HepG2 (cell line): ENCODE results near the gene RPS6KB1. TPM values are rescaled to one million over a fixed set of nuclear protein-coding genes. Genes with fewer than 3 reads are reported as not detected.

Experiments used
- ATAC-seq: fragments of 200-7000 bp; cut with Tn5 transposase; 3 replicates; pipeline ENCODE4 v1.9.1; 2020; ENCODE audit warnings: mild to moderate bottlenecking, moderate library complexity
- BruUV-seq: library from RNA; stranded (reverse); fragments of 400-500 nt; replicated peaks from 2 replicates; lab custom pipeline; 2021; lab: Mats Ljungman, UMichigan
- CTCF ChIA-PET: fragments of 300-600 bp; formaldehyde crosslinking; extraction: SDS; loops from one replicate; lab custom pipeline; 2021; ENCODE audit warnings: low total read pairs, inconsistent platforms, low intra/inter-chr PET ratio; lab: Yijun Ruan, JAX
- POLR2A ChIA-PET: fragments of 350-600 bp; sonication (Branson Sonifier 250); formaldehyde crosslinking; loops from one replicate; lab custom pipeline; 2020; ENCODE audit warnings: antibody characterized with exemption, inconsistent platforms; lab: Yijun Ruan, JAX
- DNase-seq: peaks from one replicate; pipeline ENCODE4 v3.0.0-alpha.2; 2015; ENCODE audit warnings: low spot score
- FAIRE-seq: peaks from 3 replicates; lab custom pipeline; 2011; peaks lifted over from hg19 to GRCh38; lab: Jason Lieb, UNC
- H2AFZ ChIP-seq: one replicate; pipeline ENCODE4 v1.6.1; 2011; ENCODE audit warnings: low read length, inconsistent platforms
- H3K27ac ChIP-seq: fragments of 300-600 bp; 3 replicates; pipeline ENCODE4 v1.8.0; 2011; ENCODE audit warnings: mixed run types, mild to moderate bottlenecking, mixed read lengths, low read length, inconsistent platforms; ENCODE audit not compliant: insufficient read depth; ENCODE audit errors: extremely low read length
- H3K27me3 ChIP-seq, 2 experiments: fragments of 200-600 bp in 1 of 2; 2 replicates in 1 of 2; 3 replicates in 1 of 2; pipeline versions ENCODE4 v1.6.0 to v1.8.0; 2011; ENCODE audit warnings: low read length in 2 of 2, mild to moderate bottlenecking in 2 of 2, moderate library complexity in 2 of 2, inconsistent platforms in 1 of 2; ENCODE audit not compliant: insufficient read depth in 2 of 2, control insufficient read depth in 1 of 2
- H3K36me3 ChIP-seq, 2 experiments: fragments of 200-600 bp in 1 of 2; replicated peaks in 1 of 2; 2 replicates in 1 of 2; 3 replicates in 1 of 2; pipeline versions ENCODE4 v1.5.1 to v1.8.0; 2011; ENCODE audit warnings: low read length in 2 of 2, inconsistent platforms in 1 of 2; ENCODE audit not compliant: insufficient read depth in 2 of 2, control insufficient read depth in 1 of 2
- H3K4me1 ChIP-seq: 2 replicates; pipeline ENCODE4 v1.5.1; 2012; ENCODE audit warnings: low read length, inconsistent platforms; ENCODE audit not compliant: insufficient read depth
- H3K4me2 ChIP-seq: 2 replicates; pipeline ENCODE4 v1.6.0; 2011; ENCODE audit warnings: low read depth, low read length, inconsistent platforms
- H3K4me3 ChIP-seq, 3 experiments: fragments of 200-600 bp in 1 of 3; sonication (generic), shearing (Covaris generic) in 1 of 3; replicated peaks in 1 of 3; 2 replicates each; pipeline ENCODE4 v1.5.1; 2011 to 2016; ENCODE audit warnings: low read length in 3 of 3, inconsistent platforms in 2 of 3, low read depth in 2 of 3, mild to moderate bottlenecking in 2 of 3, control low read depth in 1 of 3, mixed read lengths in 1 of 3; ENCODE audit not compliant: insufficient read depth in 1 of 3
- H3K79me2 ChIP-seq: one replicate; pipeline ENCODE4 v1.6.1; 2011; ENCODE audit warnings: low read length, inconsistent platforms; ENCODE audit not compliant: insufficient read depth
- H3K9ac ChIP-seq: 2 replicates; pipeline ENCODE4 v1.6.0; 2011; ENCODE audit warnings: mild to moderate bottlenecking, low read depth, low read length, inconsistent platforms; ENCODE audit not compliant: insufficient read depth
- H3K9me3 ChIP-seq: 2 replicates; pipeline ENCODE4 v1.5.1; 2012; ENCODE audit warnings: mild to moderate bottlenecking, low read length
- H4K20me1 ChIP-seq: 2 replicates; pipeline ENCODE4 v1.6.0; 2011; ENCODE audit warnings: inconsistent platforms, mild to moderate bottlenecking, low read length, moderate library complexity; ENCODE audit not compliant: insufficient read depth
- AHR ChIP-seq: IDR thresholded peaks from 2 replicates; pipeline ENCODE4 v1.6.1; 2018; ENCODE audit warnings: missing genetic modification reagents, missing compliant biosample characterization
- GATAD1 ChIP-seq: IDR thresholded peaks from 2 replicates; pipeline ENCODE4 v1.6.1; 2016; ENCODE audit warnings: missing genetic modification reagents, missing compliant biosample characterization
- HCFC1 ChIP-seq: fragments of 150-350 bp; IDR thresholded peaks from 2 replicates; pipeline ENCODE4 v1.6.1; 2014; ENCODE audit warnings: low read depth, low read length
- HIVEP1 ChIP-seq: sonication (generic); formaldehyde crosslinking; IDR thresholded peaks from 2 replicates; pipeline ENCODE4 v1.4.0; 2020; ENCODE audit warnings: mild to moderate bottlenecking, missing genetic modification reagents
- MBD4 ChIP-seq: IDR thresholded peaks from 2 replicates; pipeline ENCODE4 v1.6.1; 2012; ENCODE audit warnings: low read length, inconsistent platforms, borderline replicate concordance
- NBN ChIP-seq: fragments of 450-650 bp; conservative IDR thresholded peaks from 2 replicates; pipeline ENCODE4 v1.6.1; 2017
- PITX1 ChIP-seq: sonication (generic); formaldehyde crosslinking; IDR thresholded peaks from 2 replicates; pipeline ENCODE4 v1.5.1; 2020; ENCODE audit warnings: mild to moderate bottlenecking, missing genetic modification reagents
- SNAI1 ChIP-seq: sonication (generic); formaldehyde crosslinking; IDR thresholded peaks from 2 replicates; pipeline ENCODE4 v1.5.0; 2020; ENCODE audit warnings: mild to moderate bottlenecking, missing genetic modification reagents, borderline replicate concordance
- ZBTB43 ChIP-seq: sonication (generic); formaldehyde crosslinking; conservative IDR thresholded peaks from 2 replicates; pipeline ENCODE4 v1.4.0; 2020; ENCODE audit warnings: missing genetic modification reagents
- ZKSCAN5 ChIP-seq: sonication (generic); formaldehyde crosslinking; IDR thresholded peaks from 2 replicates; pipeline ENCODE4 v1.5.1; 2020; ENCODE audit warnings: mild to moderate bottlenecking, missing genetic modification reagents
- ZNF121 ChIP-seq: sonication (generic); formaldehyde crosslinking; IDR thresholded peaks from 2 replicates; pipeline ENCODE4 v1.5.0; 2020; ENCODE audit warnings: mild to moderate bottlenecking, missing genetic modification reagents
- ZNF557 ChIP-seq: sonication (generic); formaldehyde crosslinking; IDR thresholded peaks from 2 replicates; pipeline ENCODE4 v1.4.0; 2020; ENCODE audit warnings: missing genetic modification reagents
- ZNF644 ChIP-seq: IDR thresholded peaks from 2 replicates; pipeline ENCODE4 v1.6.1; 2016; ENCODE audit warnings: low read depth
- ZNF816 ChIP-seq: sonication (generic); formaldehyde crosslinking; IDR thresholded peaks from 2 replicates; pipeline ENCODE4 v1.8.0; 2022; ENCODE audit warnings: missing genetic modification reagents, mild to moderate bottlenecking, borderline replicate concordance
- WGBS: methylation state at CpG from one replicate; pipeline ENCODE4 v1.1.6; 2017; ENCODE audit warnings: low lambda C conversion rate; 5-methylcytosine and 5-hydroxymethylcytosine counted together
- in situ Hi-C: cut with HindIII; loops from 2 replicates; pipeline ENCODE4 v1.10.0; 2017; ENCODE audit warnings: low pct_unique_long_range_greater_than_20kb; ENCODE audit not compliant: extremely low pct_ligation_motif_present
- intact Hi-C: fragments of 100-400 bp; cut with micrococcal nuclease; formaldehyde crosslinking; loops from one replicate; pipeline ENCODE4 v1.10.0; 2022; ENCODE audit not compliant: unreplicated experiment
- polyA plus RNA-seq, 8 experiments: library from polyadenylated mRNA; depleted of rRNA in 3 of 8; stranded (reverse) in 7 of 8; unstranded in 1 of 8; fragments of >200 nt; fragmentation: Illumina TruSeq in 4 of 8; extraction: Trizol in 4 of 8; gene quantifications; 2 replicates each; pipeline versions ENCODE4 v1.2.1 to v1.2.3, GENCODE V29; 2011 to 2016; ENCODE audit warnings: low read depth in 4 of 8, missing spikeins in 1 of 8, mixed read lengths in 1 of 8; ENCODE audit not compliant: insufficient read depth in 1 of 8
- total RNA-seq, 5 experiments: library from RNA; depleted of rRNA; stranded (reverse); fragments of >200 nt; fragmentation: Illumina TruSeq; extraction: Trizol; gene quantifications; 2 replicates each; pipeline ENCODE4 v1.2.3, GENCODE V29; 2016; ENCODE audit warnings: low read depth in 1 of 5
- TF ChIP-seq, protein P1 (sequence below): sonication (generic); formaldehyde crosslinking; IDR thresholded peaks from 2 replicates; pipeline ENCODE4 v1.5.0; 2020; ENCODE audit warnings: mild to moderate bottlenecking, missing genetic modification reagents

The RPS6KB1 gene
- total and polyA plus RNA-seq, 2 of the 13 experiments (the other 11 are each of a cell fraction or from before 2014, with no cell fraction given), result 16.5 to 42.2 TPM

- no peak for TF ChIP-seq PITX1 (CRISPR knock-in tag)
- TF ChIP-seq HCFC1, result no peak
- no peak for TF ChIP-seq AHR (CRISPR knock-in tag)
- TF ChIP-seq GATAD1 (CRISPR knock-in tag), result no peak
- no peak for TF ChIP-seq ZBTB43 (CRISPR knock-in tag)
- TF ChIP-seq SNAI1 (CRISPR knock-in tag), result no peak
- TF ChIP-seq ZNF816, result no peak
- no peak for TF ChIP-seq ZKSCAN5 (CRISPR knock-in tag)
- H3K27me3 ChIP-seq, result no peaks in the 10 kb centered on the region
- peaks cover 2 to 9% of the 10 kb centered on the region in 2 experiments; a peak in 4 of 5 replicates for H3K36me3 ChIP-seq
- no peak overlapping the region for H3K4me3 ChIP-seq
- in situ Hi-C loops, result no loop called here
- WGBS, result 96% methylated on average over 2 of the region's 2 CpGs
- ATAC-seq, result no peak
- H3K27ac ChIP-seq, result no peak overlapping the region
- BruUV-seq, result no TSS peak
- H3K79me2 ChIP-seq, result peaks cover 78% of the 10 kb centered on the region
- H3K9ac ChIP-seq, result no peak overlapping the region
- CTCF ChIA-PET, result no interaction called here
- no peak overlapping the region for H3K4me2 ChIP-seq
- peaks cover 6% of the 10 kb centered on the region for H4K20me1 ChIP-seq
- no peak for FAIRE-seq
- POLR2A ChIA-PET, result no interaction called here
- H2AFZ ChIP-seq, result no peak overlapping the region
- intact Hi-C loops, result no loop called here
- DNase-seq, result no peak
- H3K9me3 ChIP-seq, result no peaks in the 10 kb centered on the region
- peaks cover 16% of the 10 kb centered on the region for H3K4me1 ChIP-seq
Observed at GRCh38 chr17:59903455-59903854, 10.5 kb downstream of the RPS6KB1 start.

DNA sequence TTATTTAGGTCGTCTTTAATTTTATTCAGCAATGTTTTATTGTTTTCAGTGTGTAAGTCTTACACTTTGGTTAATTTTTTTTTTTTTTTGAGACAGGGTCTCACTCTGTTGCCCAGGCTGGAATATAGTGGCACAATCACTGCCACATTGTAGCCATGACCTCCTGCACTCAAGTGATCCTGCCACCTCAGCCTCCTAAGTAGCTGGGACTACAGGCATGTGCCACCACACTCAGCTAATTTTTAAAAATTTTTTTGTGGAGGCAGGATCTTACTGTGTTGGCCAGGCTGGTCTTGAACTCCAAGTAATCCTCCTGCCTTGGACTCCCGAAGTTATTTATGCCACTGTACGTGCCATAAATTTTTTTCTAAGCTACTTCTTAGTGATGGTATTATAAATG lies 14.5 kb downstream of the RPS6KB1 start:
- no peak for FAIRE-seq
- Histone ChIP-seq H3K9me3 (no peaks in the 10 kb centered on the region), H3K4me1 (peaks cover 12% of the 10 kb centered on the region), H2AFZ (no peak overlapping the region), H3K36me3 (peaks cover 0 to 24% of the 10 kb centered on the region in 2 experiments; a peak in 3 of 5 replicates), H3K4me2 (no peak overlapping the region), H3K27me3 (no peaks in the 10 kb centered on the region; a peak in 1 of 5 replicates), H4K20me1 (peaks cover 6% of the 10 kb centered on the region), H3K9ac (no peak overlapping the region), H3K4me3 (no peak overlapping the region), H3K27ac (no peak overlapping the region), H3K79me2 (peaks cover 46% of the 10 kb centered on the region)
- ChIA-PET POLR2A (no interaction called here), CTCF (no interaction called here)
- no TSS peak for BruUV-seq
- no peak for DNase-seq
- in situ Hi-C loops, result no loop called here
- intact Hi-C loops, result no loop called here
- TF ChIP-seq ZNF644 (CRISPR knock-in tag) (no peak), ZNF557 (CRISPR knock-in tag) (no peak), NBN (no peak), HIVEP1 (no peak), MBD4 (no peak), ZNF121 (CRISPR knock-in tag) (peak; percentile 76)
- TF ChIP-seq, protein P1, sequence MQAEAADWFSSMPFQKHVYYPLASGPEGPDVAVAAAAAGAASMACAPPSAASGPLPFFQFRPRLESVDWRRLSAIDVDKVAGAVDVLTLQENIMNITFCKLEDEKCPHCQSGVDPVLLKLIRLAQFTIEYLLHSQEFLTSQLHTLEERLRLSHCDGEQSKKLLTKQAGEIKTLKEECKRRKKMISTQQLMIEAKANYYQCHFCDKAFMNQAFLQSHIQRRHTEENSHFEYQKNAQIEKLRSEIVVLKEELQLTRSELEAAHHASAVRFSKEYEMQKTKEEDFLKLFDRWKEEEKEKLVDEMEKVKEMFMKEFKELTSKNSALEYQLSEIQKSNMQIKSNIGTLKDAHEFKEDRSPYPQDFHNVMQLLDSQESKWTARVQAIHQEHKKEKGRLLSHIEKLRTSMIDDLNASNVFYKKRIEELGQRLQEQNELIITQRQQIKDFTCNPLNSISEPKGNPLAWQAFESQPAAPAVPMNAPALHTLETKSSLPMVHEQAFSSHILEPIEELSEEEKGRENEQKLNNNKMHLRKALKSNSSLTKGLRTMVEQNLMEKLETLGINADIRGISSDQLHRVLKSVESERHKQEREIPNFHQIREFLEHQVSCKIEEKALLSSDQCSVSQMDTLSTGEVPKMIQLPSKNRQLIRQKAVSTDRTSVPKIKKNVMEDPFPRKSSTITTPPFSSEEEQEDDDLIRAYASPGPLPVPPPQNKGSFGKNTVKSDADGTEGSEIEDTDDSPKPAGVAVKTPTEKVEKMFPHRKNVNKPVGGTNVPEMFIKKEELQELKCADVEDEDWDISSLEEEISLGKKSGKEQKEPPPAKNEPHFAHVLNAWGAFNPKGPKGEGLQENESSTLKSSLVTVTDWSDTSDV, result no peak
- no peak for ATAC-seq
- 95% methylated on average over 3 of the region's 3 CpGs for WGBS
